NCI-H748 (cell line): Measurements from ENCODE around the gene SLC39A11.

ENCODE experiments used
- DNase-seq: peaks from one replicate; lab custom pipeline; 2025; ENCODE audit not compliant: unreplicated experiment; lab: John Stamatoyannopoulos, UW

The SLC39A11 gene

GRCh38 chr17:72667096-72668063, 425.1 kb downstream of the SLC39A11 start:
- no peak for DNase-seq

- peak; percentile 42 for DNase-seq
Observed at GRCh38 chr17:72665852-72666851, 426.3 kb downstream of the SLC39A11 start.

DNA sequence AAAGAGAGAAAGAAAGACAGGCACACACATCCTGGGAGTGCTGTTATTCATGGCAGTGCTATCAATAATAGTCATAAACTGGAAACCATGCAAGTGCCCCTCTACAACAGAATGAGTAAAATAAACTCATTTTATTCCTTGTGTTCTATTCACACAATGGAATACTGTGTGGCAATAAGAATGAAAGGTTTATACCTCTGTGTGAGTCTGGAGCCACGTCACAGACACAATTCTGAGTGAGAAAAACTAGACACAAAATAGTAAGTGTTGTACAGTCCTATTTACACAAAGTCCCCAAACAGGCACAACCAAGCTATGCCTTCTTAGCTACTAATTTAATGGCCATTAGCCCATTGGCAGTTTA, 429.7 kb downstream of the SLC39A11 start:
- DNase-seq = no peak

DNA sequence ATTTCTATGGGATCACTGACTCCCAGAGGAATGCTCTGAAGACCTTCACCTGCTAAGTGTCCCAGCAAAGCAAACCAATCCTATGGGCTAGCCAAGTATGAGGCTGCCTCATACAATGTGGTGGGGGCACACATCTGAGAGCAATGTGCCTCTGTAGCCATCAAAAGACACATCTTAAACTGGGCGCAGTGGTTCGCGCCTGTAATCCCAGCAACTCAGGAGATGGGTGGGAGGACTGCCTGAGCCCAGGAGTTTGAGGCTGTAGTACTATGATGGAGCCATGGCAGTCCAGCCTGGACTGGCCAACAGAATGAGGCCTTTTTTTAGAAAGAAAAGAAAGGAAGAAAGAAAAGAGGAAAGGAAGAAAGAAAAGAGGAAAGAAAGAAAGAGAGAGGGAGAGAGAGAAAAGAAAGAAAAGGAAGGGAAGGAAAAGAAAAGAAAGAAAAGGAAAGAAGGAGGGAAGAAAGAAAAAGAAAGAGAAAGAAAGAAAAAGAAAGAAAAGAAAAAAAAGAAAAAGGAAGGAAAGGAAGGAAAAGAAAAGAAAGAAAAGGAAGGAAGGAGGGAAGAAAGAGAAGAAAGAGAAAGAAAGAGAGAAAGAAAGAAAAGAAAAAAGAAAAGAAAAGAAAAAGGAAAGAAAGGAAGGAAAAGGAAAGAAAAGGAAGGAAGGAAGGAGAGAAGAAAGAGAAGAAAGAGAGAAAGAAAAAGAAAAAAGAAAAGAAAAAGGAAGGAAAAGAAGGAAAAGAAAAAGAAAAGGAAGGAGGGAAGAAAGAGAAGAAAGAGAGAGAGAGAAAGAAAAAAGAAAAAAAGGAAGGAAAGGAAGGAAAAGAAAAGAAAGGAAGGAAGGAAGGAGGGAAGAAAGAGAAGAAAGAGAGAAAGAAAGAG, 430.3 kb downstream of the SLC39A11 start:
- DNase-seq = no peak

DNA sequence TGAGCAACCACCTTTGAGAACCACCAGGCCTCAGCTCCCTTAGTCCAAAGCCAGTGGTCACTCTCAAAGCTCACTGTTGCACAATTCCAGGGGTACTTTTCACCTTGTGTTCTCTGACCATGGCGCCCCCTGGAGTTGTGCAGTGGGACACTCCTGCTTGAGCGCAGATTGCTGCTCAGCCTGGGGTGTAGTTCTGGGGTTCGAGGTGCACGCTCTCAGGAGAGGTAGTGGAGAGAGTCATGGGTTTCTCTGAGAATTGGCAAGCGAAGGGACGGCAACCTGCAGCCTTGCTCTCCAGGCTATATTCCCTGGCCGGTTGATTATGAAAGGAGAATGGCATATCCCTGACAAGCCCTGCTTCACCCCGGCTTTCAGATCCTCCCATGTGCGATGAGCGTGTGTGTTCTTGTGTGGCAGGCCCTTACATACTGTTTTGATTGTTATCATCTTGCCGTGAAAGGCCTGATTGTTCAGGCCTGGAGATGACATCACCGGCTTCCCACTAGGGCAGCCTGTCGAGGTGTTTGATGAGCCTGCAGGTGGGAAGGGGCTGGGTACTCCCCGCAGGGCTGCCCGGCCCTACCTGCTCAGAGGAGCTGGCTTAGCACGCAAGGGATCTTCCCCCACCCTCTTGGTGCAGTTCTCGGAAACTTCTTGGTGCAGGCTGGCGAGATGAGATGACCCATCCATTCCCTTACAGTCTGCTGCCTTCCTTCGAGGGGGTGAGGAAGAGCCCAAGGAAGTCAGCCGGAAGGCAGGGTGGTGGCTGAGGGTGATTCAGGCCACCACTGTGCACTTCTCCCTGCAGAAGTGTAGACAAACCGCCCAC, 431.2 kb downstream of the SLC39A11 start:
- peak; percentile 88 for DNase-seq

DNA sequence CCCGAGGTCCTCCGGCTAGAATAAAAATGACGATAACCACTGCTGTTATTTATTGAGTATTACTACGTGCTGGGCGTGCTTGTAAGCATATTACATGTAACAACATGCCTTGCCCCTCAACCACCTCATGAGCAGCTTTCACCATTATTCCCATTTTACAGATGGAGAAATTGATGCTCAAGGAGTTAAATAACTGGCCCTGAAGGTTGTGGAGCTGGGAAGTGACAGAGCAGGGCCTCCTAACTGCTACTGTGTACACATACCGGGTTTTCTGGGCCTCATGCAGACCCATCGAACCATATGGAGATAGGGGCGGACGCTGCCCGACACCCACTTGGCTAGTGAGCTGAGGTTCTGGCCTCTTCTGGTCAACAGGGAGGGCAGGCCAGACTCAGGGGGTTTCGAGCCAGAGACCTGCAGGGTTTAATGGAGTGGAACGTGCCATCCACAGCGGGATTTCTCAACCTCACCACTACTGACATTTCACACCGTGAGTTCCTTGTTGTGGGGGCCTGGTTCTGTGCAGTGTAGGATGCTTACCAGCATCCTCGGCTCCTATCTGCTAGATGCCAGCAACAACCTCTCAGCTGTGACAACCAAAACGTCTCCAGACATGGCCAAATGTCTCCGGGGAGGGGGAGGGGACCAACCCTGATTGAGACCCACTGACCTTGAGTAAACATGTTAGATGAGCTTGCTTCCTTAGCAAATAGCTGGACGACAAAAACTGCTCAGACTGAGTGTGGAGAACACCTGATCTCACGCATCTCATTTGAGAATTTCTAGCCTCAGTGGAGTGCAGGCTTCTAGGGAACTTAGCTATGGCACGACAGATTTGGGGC, 432.0 kb downstream of the SLC39A11 start:
- peak; percentile 22 for DNase-seq

DNA sequence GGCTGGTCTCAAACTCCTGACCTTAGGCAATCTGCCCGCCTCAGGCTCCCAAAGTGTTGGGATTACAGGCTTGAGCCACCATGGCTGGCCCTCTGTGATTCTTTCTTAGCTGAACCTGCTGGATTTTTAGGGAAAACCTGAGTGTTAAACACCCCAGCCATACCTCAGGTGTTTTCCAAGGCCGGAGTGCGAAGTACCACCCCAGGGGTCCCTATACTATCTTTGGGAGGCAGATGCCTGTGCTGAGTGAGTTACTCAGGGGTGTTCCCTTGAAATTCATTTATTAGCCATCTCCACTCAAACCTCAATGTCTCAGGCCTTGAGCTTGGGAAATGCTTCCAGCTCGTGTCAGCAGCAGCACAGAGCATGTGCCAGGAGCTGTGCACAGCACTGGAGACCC, 432.7 kb downstream of the SLC39A11 start:
- no peak for DNase-seq

GRCh38 chr17:72658675-72659074, 433.8 kb downstream of the SLC39A11 start:
- no peak for DNase-seq

- DNase-seq = peak; percentile 35
Observed at GRCh38 chr17:72657467-72658317, 434.8 kb downstream of the SLC39A11 start.

DNA sequence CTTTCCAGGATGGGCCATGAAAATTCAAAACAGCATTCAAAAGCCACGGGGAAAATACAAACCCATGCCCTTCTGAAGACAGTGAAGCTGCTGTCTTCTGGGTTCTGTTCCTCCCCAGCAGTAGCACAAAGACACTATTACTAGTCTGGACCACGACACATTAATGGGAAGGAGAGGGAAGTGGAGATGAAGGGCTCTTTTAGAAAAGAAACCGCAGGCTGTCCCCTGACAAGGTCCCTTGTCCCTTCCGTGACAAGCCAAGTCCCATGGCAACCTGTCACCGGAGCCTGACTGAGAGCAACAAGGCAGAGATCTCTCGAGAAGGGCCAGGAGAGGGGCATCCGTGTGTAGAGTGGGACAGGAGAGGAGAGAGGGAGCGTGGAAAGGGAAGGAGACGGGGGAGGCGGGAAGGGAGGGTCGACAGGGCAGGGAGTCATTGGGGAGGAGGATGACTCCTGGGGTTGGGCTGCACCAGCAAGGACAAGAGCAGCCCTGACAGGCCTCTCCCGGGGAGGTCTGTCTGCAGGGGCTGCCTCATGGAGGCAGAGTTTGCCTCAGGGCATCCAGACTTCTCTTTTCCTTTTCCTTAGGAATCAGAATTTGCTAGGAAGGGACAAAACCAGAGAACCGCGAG, 436.2 kb downstream of the SLC39A11 start:
- DNase-seq = no peak

DNA sequence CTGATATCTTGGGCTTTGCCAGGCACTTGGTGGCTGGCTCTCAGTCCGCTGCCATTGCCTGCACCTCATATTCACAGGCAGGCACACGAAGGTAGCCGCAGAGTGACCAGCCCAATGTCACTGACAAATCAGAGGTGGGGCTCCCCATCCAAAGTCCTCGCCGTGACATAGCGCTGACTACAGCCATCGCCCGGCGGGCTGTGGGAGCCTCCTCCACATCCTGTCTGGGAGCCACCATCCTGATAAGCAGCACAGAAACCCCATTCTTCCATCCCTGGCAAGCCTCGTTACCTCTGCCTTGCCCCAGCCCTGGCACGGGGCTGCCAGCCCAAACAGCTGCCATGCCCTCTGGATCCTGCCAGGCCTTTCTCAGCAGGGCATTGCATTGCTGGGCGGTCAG, 437.8 kb downstream of the SLC39A11 start:
- no peak for DNase-seq

GRCh38 chr17:72651988-72652387, 440.5 kb downstream of the SLC39A11 start:
- DNase-seq = no peak

GRCh38 chr17:72648702-72649101, 443.8 kb downstream of the SLC39A11 start:
- no peak for DNase-seq

DNA sequence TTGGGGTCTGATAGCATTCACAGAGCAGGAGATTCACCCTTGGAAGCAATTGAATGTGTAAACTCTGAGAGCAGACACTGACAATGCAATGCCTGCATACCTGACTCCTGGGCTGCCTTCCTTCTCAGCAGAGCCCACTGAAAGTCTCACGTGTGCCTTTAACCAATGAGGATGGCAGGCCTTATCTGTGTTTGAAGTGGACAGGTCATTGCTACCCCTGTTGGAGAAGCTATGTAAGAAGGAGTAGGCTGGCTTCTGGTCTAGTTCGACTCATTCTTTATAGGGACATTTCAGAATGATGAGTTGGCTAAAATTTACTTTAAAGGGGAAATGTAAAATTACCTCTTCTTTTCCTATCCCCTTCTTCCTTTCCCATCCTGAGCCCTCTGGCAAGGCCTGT, 446.3 kb downstream of the SLC39A11 start:
- DNase-seq = no peak

DNA sequence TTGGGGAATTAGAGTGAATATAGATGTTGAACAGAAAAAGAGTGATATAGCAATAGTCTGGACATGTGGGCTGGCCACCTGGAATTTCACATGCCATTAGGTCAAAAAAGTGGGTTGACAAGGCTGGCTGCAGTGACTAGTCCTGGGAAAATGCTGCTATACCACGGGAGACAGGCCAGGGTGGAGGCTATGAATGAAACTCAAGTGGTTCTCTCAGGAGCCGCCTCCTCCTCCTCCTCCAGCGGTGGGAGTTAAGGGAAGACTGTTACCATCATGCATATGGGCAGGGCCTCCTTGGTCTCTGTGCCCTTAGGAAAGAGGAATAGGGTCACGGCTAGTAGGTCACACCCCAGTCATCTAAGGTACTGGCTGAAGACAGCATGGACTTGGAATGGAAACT, 448.0 kb downstream of the SLC39A11 start:
- no peak for DNase-seq

- no peak for DNase-seq
Observed at GRCh38 chr17:72643575-72644216, 448.8 kb downstream of the SLC39A11 start.

GRCh38 chr17:72642720-72643119, 449.8 kb downstream of the SLC39A11 start:
- DNase-seq = no peak
